PC-9 (cell line): ENCODE results near the gene SMAD9.

Experiments used
- EZH2 ChIP-seq: fragments of 200-600 bp; sonication (generic); IDR thresholded peaks from 2 replicates; pipeline ENCODE4 v1.8.0; 2017; ENCODE audit warnings: antibody characterized with exemption, low read depth
- TF ChIP-seq, protein P1 (sequence below): fragments of 200-600 bp; sonication (generic); conservative IDR thresholded peaks from 2 replicates; pipeline ENCODE4 v1.6.1; 2017; ENCODE audit warnings: mixed run types, antibody characterized with exemption, mild to moderate bottlenecking, moderate library complexity

DNA sequence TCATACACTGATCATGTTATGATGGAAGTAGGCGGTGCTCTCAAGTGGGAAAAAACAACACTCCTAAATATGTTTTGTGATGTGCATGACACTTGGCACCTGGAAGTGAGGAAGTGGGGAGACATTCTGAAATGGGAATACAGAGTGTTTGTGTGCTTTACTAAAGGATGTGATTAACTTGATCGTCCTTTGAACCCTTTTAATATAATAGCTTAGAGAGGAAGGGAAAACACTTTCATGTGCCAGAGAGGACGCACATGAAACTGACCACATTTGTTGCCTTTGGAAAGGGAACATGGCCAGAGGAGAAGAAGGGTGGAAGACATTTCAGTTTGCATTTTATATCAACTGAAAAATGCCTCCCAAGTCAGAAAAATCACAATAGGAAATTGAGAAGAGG is 31.4 kb downstream of the SMAD9 start:
- TF ChIP-seq, protein P1, sequence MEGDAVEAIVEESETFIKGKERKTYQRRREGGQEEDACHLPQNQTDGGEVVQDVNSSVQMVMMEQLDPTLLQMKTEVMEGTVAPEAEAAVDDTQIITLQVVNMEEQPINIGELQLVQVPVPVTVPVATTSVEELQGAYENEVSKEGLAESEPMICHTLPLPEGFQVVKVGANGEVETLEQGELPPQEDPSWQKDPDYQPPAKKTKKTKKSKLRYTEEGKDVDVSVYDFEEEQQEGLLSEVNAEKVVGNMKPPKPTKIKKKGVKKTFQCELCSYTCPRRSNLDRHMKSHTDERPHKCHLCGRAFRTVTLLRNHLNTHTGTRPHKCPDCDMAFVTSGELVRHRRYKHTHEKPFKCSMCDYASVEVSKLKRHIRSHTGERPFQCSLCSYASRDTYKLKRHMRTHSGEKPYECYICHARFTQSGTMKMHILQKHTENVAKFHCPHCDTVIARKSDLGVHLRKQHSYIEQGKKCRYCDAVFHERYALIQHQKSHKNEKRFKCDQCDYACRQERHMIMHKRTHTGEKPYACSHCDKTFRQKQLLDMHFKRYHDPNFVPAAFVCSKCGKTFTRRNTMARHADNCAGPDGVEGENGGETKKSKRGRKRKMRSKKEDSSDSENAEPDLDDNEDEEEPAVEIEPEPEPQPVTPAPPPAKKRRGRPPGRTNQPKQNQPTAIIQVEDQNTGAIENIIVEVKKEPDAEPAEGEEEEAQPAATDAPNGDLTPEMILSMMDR = no peak
- TF ChIP-seq EZH2 = no peak
